ENCODE measurements around the gene SOST.
A peak's percentile ranks its signal among the peaks of the same experiment; 100 is the strongest.

Gene SOST

DNA sequence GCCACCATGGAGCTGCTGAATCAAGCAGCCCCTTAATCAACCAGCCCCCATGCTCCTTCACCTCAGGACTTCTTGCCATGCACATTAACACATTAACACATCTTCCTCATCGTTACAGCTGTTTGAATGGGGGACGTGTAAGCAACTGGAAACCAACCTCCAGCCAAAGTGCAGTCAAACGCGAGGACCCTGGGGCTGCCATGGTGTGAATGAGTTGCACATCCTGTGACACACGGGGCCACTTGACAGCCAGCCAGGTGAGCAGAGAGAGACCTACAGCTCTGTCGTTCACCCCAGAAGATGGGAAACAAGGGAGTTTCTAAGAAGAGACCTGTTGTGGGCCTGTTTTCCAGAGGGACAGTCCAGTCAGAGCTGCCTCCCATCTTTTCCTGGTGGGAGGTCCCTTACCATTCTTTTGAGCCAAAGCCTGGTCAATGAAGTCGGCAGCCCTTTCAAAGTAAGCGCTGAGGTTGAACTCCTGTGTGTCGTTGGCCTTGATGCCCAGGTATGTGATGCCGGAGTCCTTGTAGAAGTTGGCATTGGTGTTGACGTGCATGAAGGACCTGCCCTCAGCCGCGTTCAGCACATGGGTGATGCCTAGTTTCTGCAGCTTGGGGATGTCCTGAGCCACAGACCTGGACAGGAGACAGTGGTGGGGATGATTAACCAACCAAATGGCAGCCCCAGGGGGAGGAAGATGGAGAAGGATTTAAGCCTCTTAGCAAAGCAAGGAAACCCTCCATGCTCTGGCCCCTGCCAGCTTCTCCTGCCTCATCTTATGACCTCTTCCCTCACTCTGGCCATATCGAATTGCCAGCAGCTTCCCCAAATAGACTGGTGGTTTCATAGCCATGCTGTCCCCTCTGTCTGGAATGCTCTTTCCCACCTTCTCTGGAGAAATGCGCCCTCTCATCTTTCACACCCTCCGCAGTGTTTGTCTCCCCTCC, 16.0 kb upstream of the SOST start:
- no peak for DNase-seq

DNA sequence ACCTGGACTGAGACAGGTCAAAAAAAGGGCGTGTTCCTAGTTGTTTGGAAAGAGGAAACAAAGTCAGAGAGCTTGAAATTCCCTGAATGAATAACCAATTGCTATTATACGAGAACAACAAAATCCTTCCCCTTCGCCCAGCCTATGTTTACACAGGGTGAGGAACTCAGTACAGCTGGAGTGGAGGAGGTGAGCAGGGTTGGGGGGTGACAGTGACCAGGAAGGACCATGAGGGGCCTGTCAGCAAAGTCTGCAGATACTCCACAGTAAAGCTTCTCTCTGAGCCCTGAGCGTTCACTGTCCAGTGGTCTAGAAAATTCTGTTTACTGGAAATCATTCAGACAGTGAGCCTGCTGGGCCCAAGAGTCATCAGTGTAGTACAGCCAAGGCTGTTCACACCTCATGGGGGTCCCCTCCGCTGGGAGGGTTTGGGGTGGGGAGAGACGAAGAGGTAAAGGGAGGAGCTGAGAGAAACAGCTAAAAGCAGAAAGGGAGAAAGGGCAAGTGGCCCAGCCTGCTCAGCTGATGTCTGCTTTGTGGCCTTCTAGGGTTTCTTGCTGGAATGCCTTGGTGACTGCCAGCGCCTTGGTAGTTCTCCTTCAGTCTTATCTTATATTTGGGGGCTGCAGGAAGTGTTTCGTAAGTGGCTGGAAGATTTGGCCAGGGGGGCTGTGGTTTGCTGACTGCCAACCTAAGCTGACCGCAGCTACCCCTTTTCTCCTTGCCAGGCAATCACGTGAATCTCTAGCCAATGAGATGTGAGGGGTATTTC, 14.5 kb upstream of the SOST start:
- DNase-seq: no peak

- no peak for DNase-seq
These were observed 12.9 kb upstream of the SOST start for GRCh38 chr17:43771463-43771862.

- DNase-seq: no peak
These were observed 12.4 kb upstream of the SOST start for GRCh38 chr17:43770957-43771356.

DNA sequence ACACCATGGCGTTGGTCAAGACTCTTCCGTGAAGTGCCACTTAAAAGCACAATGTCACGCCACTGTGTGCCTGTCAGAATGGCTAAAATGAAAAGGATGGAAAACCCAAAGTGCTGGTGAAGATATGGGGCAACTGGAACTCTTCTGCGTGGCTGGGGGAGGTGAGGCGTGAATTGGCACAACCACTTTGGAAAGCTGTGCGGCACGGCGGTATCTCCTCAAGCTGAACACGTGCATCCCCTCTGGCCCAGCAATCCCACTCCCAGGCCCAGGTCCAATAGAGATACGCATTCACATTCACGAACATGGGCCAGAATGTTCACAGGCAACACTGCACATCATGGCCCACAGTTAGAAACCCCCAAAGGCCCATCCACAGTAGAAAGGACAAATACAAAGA, 11.3 kb upstream of the SOST start:
- DNase-seq: no peak

GRCh38 chr17:43769426-43769825, 10.8 kb upstream of the SOST start:
- no peak for DNase-seq

GRCh38 chr17:43768943-43769342, 10.4 kb upstream of the SOST start:
- DNase-seq: no peak

GRCh38 chr17:43768382-43768781, 9.8 kb upstream of the SOST start:
- DNase-seq: no peak

- no peak for DNase-seq
These were observed 9.1 kb upstream of the SOST start for GRCh38 chr17:43767713-43768059.

- no peak for DNase-seq
These were observed 8.6 kb upstream of the SOST start for GRCh38 chr17:43767053-43767712.

DNA sequence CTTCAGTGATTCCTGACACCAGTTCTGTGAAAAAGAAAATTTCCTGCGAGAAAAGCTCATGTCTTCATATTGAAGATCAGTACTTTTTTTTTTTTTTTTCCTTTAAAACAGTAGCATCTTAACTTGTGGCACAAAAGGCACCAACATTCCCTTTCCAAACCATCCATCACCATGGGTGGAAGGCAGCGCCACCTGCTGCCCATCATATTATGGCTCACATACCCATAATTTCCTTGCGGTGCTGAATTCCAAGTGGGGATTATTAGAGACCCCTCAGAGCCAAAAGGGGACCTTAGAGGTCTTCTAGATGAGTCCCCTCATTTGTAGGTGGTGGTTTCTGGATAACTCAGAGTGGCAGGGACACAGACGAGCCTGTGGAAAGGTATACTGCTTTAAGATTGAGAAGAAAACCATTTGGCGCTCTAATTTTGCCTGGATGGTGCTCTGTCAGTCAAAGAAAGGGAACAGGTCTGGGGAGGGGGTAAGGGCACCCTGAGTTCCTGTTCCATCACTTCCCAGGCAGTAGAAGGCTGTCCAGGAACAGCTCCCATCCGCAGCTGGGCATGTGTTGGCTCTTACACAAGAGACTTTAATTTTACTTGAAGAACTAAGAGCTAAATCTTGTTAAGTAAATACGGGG, 7.9 kb upstream of the SOST start:
- DNase-seq: peak; percentile 79

DNA sequence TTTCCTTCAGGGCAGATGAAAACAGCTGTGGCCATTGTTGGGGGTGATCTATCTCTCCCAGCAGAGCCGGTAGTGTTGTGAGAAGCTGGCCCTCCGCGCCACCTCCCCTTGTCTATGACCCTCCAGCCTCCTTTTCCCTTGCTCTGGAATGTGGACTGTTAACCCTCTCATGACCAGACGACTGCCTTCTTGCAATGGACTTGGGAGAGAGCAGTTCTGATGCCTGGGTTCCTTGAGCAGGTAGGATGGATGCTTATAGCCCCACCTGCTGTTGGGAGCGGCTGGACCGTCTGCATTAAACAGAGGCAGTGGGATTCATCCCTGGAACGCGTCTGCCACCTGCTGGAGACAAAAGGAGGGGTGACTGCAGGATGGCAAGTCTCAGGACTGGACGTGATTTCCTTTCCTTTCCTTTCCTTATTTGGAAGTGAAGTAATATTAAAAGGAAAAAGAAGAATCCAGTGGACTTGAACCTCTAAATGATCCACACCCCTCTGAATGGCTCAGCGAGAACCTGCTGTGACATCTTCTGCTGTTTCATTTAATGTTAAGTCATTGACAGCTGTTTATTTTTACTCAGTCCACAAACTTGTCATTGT, 1.8 kb upstream of the SOST start:
- DNase-seq: peak; percentile 96

DNA sequence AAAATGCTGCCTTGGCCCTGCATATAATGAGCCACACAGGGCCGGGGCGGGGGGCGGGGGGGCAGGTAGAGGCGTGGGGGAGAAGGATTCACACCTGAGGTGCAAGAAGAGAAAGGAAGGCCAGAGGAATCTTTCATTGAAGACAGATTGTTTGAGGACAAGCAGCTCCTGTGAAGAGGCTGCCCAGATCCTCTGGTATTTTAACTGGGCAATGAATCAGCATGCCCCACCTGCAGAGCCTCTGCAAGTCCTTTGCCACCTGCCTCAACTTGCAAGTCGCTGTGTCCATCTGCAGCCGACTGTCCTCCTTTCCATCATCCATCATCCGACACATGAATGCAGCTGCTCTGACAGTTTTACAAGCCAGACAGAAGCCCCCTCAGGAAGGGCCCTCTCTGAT, 1.2 kb upstream of the SOST start:
- peak; percentile 53 for DNase-seq

DNA sequence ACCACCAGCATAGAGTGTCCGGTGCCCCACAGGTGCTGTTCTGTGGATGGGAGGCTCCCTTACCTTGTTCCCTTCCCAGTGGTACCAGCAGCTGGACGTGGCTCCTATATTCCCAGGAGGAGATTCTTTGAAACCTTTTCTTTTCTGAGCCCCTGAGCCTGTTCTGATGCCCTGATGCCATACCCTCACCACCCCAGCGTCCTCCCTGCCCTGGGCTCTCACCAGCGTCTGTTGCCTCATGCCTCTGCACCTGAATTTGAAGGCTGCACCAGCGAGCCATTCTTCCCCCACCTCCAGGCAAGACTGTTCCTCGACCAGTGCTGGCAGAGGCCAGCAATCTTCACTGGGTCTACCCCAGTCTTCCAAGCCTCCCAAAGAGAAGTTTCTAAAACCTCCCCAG, 505 bp downstream of the SOST start:
- no peak for DNase-seq

DNA sequence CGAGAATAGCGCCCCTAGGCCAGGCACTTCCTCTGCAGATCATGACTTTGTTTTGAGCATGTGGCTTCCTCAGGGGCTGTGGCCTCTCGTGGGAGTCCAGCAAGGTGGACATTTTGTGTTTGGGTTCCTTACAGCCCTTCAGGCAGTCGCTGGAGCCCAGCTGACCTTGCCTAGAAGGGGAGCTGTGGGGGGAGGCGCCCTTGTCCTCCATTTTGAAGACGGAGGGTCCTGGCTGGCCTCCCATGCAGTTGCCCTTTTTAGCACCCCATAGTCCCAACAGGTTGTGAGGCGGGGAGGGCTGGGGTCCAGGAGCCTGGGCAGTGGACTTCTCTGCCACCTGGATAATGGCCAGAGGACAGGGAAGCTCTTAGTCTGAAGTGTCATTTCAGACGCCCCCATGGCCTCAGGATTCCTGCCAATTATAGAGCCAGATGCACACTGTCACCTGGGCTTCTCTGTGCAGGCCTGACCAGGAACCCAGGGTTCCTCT, 1.4 kb downstream of the SOST start:
- no peak for DNase-seq

DNA sequence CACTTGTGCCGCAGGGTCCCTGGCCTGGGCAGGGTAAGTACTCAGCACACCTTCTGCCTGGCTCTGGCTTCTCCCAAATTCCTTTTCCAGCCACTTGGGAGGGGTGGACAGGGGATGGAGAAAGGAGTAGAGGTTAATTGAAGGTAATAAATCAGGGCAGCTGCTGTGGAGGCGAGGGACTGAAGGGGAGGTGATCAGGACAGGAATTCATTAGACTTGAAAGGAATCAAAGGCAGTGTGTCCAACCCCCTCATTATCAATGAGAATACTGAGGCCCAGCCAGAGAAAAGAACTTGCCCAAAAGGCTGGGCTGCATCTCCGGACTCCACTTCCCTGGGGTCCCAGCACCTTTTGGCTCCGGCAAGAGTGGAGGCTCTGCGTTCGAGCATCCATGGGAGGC, 2.4 kb downstream of the SOST start:
- DNase-seq: no peak

DNA sequence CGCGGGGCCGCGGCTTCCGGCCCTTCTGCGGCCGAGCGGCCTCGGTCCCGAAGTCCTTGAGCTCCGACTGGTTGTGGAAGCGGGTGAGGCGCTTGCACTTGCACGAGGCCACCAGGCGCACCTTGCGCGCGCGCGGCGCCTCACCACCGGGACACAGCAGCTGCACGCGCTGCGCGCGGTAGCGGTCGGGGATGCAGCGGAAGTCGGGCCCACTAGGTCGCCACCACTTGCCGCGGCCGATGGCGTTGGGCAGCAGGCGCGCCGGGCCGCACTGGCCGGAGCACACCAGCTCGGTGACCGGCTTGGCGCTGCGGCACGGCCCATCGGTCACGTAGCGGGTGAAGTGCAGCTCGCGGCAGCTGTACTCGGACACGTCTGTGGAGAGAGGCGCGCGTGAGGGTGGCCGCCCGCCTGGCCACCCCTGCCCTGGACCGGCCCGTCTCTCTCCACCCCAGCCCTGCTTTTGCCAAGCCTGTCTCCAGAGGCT, 3.2 kb downstream of the SOST start:
- peak; percentile 93 for DNase-seq

DNA sequence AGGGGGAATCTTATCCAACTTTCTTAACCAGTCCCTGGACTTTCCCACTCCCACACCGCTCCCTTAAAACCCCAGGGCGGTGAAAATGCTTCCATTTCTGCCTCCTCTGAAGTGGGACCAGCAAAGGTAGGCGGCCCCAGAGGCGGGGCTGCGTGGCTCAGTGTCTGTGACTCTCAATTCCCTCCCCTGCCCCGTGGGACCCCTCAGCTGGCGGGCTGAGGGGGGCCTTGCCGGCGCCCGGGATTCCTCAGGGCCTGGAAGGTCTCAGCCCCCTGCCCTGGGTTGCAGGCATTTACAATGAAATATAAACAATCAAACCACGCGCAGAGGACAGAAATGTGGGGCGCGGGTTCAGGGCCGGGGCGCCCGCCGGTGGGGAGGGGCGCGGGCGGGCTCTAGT, 3.6 kb downstream of the SOST start:
- DNase-seq: no peak

DNA sequence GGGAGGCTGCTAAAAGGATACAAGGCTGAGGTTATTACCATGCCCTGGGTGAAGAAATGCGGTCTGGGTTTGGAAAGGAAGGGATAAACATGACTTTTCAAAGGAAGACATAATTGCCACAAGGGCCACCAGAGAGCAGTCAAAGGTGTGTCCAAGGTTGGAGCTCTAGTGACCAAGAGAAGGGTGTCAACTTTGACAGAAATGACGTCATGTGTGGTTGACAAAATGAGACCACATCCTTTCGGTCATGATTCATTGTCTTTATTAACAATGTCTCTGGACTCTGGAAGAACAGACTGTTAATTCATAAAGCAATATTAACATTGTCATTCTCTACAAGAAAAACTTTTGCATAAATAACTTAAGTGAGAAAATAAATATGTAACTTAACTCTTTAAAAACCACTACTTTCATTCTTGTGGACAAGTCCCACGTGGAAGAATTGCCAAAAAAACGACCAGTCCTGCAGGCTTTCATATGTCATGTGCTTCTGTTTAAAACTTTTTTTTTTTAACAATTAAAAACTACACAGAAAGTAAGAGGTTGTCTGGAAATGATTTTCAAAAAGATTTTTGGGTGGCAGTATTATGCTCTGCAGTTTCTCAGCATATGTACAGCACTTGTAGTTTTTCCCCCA, 5.0 kb downstream of the SOST start:
- no peak for DNase-seq

- no peak for DNase-seq
These were observed 8.4 kb downstream of the SOST start for GRCh38 chr17:43750153-43750552.

DNA sequence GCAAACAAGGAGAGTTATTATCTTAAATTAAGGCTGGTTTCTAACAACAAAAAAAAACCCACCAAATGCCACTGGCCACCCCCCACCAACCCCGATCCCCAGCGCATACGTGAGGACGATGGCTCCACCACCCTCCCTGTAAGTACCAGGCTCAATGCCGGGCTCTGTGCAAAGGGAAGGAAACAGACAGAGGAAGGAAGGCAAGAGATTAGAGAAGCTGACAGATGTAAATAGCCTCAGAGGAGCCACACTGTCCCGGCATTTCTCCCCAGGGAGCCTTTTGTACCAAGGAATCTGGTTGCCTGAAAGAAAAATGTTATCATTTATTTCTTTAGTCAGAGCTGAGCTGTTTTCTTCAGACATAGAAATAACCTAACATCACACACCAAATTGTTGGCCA, 13.1 kb downstream of the SOST start:
- no peak for DNase-seq

GRCh38 chr17:43741636-43742035, 17.0 kb downstream of the SOST start:
- no peak for DNase-seq

Measured in DMS53 (cell line).